Vagina (tissue), 2 donors: Measurements from ENCODE around the gene CDH26. TPM values are rescaled to one million over a fixed set of nuclear protein-coding genes. Genes with fewer than 3 reads are reported as not detected.

Experiments used
- DNase-seq, 2 donors: peaks; one replicate each; pipeline ENCODE4 v3.0.0-alpha.2; 2017; ENCODE audit errors: extremely low spot score in 2 of 2
- H3K27ac ChIP-seq: fragments of 200-600 bp; sonication (generic); one replicate; pipeline ENCODE4 v1.5.1; 2019
- H3K27me3 ChIP-seq: fragments of 200-600 bp; sonication (generic); one replicate; pipeline ENCODE4 v1.5.1; 2019
- H3K36me3 ChIP-seq, 2 donors: fragments of 200-600 bp; sonication (generic); one replicate each; pipeline ENCODE4 v1.5.1; 2017 to 2019
- H3K4me1 ChIP-seq: fragments of 200-600 bp; sonication (generic); one replicate; pipeline ENCODE4 v1.5.1; 2019
- H3K4me3 ChIP-seq, 2 donors: fragments of 200-600 bp; sonication (generic); 1 replicate in 1 of 2; 2 replicates in 1 of 2; pipeline ENCODE4 v1.5.1; 2016 to 2019
- H3K9me3 ChIP-seq: fragments of 200-600 bp; sonication (generic); one replicate; pipeline ENCODE4 v1.5.1; 2019
- CTCF ChIP-seq, 3 experiments: fragments of 450-650 bp in 2 of 3; fragments of 200-600 bp in 1 of 3; sonication (generic) in 1 of 3; IDR thresholded peaks; one replicate each; pipeline ENCODE4 v1.5.1; 2017 to 2019; ENCODE audit warnings: antibody characterized with exemption in 3 of 3, mild to moderate bottlenecking in 2 of 3, moderate library complexity in 2 of 3
- POLR2A ChIP-seq, 2 donors: fragments of 450-650 bp; IDR thresholded peaks; one replicate each; pipeline ENCODE4 v1.6.1; 2017; ENCODE audit warnings: antibody characterized with exemption in 2 of 2, mild to moderate bottlenecking in 2 of 2, moderate library complexity in 2 of 2
- POLR2AphosphoS5 ChIP-seq, 2 donors: sonication (generic); formaldehyde crosslinking; IDR thresholded peaks; one replicate each; pipeline ENCODE4 v1.9.0; 2017; ENCODE audit warnings: antibody characterized with exemption in 2 of 2, mild to moderate bottlenecking in 2 of 2, low read depth in 1 of 2; ENCODE audit not compliant: insufficient read depth in 1 of 2
- intact Hi-C: fragments of 100-400 bp; cut with DNase I; formaldehyde crosslinking; loops from one replicate; pipeline ENCODE4 v1.15.1; 2023
- total RNA-seq: library from RNA; depleted of rRNA; stranded (reverse); fragments of >200 nt; gene quantifications from one replicate; pipeline ENCODE4 v1.2.3, GENCODE V29; 2016

CDH26 gene
- total RNA-seq, 1 donor from 2014 or later = 6.6 TPM

GRCh38 chr20:60052322-60052721, 94.1 kb downstream of the CDH26 start:
- TF ChIP-seq POLR2A (IDR thresholded peaks at IDR 0.05) (no peak), POLR2AphosphoS5 (IDR thresholded peaks at IDR 0.05; ENCODE audit: insufficient read depth in 1 of 2, low read depth in 1 of 2) (no peak), CTCF (IDR thresholded peaks at IDR 0.05) (no peak)
- H3K27ac ChIP-seq = no peak overlapping the region
- no peaks in the 10 kb centered on the region for H3K36me3 ChIP-seq
- H3K9me3 ChIP-seq = no peaks in the 10 kb centered on the region
- DNase-seq = no peak
- H3K27me3 ChIP-seq = no peaks in the 10 kb centered on the region
- H3K4me3 ChIP-seq = no peak overlapping the region
- H3K4me1 ChIP-seq = peaks cover under 1% of the 10 kb centered on the region
- intact Hi-C loops = no loop called here

GRCh38 chr20:60053125-60053817, 95.0 kb downstream of the CDH26 start:
- H3K36me3 ChIP-seq = no peaks in the 10 kb centered on the region
- intact Hi-C loops = no loop called here
- H3K9me3 ChIP-seq = no peaks in the 10 kb centered on the region
- no peak for DNase-seq
- TF ChIP-seq POLR2AphosphoS5 (IDR thresholded peaks at IDR 0.05; ENCODE audit: insufficient read depth in 1 of 2, low read depth in 1 of 2) (no peak), CTCF (IDR thresholded peaks at IDR 0.05) (no peak), POLR2A (IDR thresholded peaks at IDR 0.05) (no peak)
- no peak overlapping the region for H3K27ac ChIP-seq
- H3K4me3 ChIP-seq = no peak overlapping the region
- H3K4me1 ChIP-seq = peaks cover 9% of the 10 kb centered on the region
- no peaks in the 10 kb centered on the region for H3K27me3 ChIP-seq

- peaks cover 14% of the 10 kb centered on the region for H3K4me1 ChIP-seq
- H3K27me3 ChIP-seq = no peaks in the 10 kb centered on the region
- TF ChIP-seq POLR2AphosphoS5 (IDR thresholded peaks at IDR 0.05; ENCODE audit: insufficient read depth in 1 of 2, low read depth in 1 of 2) (no peak), CTCF (IDR thresholded peaks at IDR 0.05) (no peak)
- no peaks in the 10 kb centered on the region for H3K9me3 ChIP-seq
- no peak for DNase-seq
- no peak overlapping the region for H3K27ac ChIP-seq
- intact Hi-C loops = no loop called here
- H3K36me3 ChIP-seq = no peaks in the 10 kb centered on the region
- no peak overlapping the region for H3K4me3 ChIP-seq
Observed at GRCh38 chr20:60053818-60054190, 95.6 kb downstream of the CDH26 start.

GRCh38 chr20:60054716-60055634, 96.8 kb downstream of the CDH26 start:
- no peak for DNase-seq
- TF ChIP-seq POLR2AphosphoS5 (IDR thresholded peaks at IDR 0.05; ENCODE audit: insufficient read depth in 1 of 2, low read depth in 1 of 2) = no peak
- no peak for TF ChIP-seq CTCF (IDR thresholded peaks at IDR 0.05)
- no peak for TF ChIP-seq POLR2A (IDR thresholded peaks at IDR 0.05)
- no peak overlapping the region for H3K4me3 ChIP-seq
- no peak overlapping the region for H3K27ac ChIP-seq
- intact Hi-C loops = no loop called here
- no peaks in the 10 kb centered on the region for H3K27me3 ChIP-seq
- peaks cover 15% of the 10 kb centered on the region for H3K4me1 ChIP-seq
- H3K9me3 ChIP-seq = no peaks in the 10 kb centered on the region
- H3K36me3 ChIP-seq = no peaks in the 10 kb centered on the region

GRCh38 chr20:60055740-60056139, 97.5 kb downstream of the CDH26 start:
- Histone ChIP-seq H3K27me3 (no peaks in the 10 kb centered on the region), H3K27ac (no peak overlapping the region), H3K4me3 (no peak overlapping the region), H3K9me3 (no peaks in the 10 kb centered on the region), H3K4me1 (peaks cover 20% of the 10 kb centered on the region), H3K36me3 (no peaks in the 10 kb centered on the region)
- TF ChIP-seq POLR2AphosphoS5 (IDR thresholded peaks at IDR 0.05; ENCODE audit: insufficient read depth in 1 of 2, low read depth in 1 of 2) (no peak), CTCF (IDR thresholded peaks at IDR 0.05) (no peak), POLR2A (IDR thresholded peaks at IDR 0.05) (no peak)
- intact Hi-C loops = no loop called here
- DNase-seq = no peak
